ENCODE results near the gene UBAC2. TPM values are rescaled to one million over a fixed set of nuclear protein-coding genes. Genes with fewer than 3 reads are reported as not detected.

UBAC2 gene
- total RNA-seq, 4 donors from 2014 or later, result 51.0 to 71.5 (median 61.1) TPM

DNA sequence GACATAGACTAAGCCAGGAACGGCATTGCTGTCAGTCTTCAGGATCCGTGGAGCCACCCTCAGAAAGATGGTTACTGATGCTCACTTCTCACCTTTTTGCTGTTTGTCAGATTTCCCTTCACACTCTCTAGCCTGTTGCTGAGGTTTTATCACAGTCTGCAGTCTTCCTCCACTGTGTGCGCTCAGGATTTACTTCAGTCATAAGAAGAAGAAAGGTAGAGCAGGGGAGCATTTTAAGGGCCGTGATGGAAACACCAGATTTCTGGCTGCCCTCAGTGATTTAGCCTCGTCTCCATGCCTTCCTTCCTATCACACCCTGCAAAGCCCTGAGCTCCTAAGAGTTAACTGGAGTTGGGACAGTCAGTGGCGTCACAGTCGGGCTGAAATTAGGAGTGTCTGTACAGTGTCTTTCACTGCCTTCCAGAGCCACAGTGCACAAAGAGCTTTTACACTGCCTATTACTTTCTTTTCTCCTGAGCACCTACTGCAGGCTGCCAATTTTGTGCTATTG, 166.5 kb downstream of the UBAC2 start:
- TF ChIP-seq POLR2A (IDR thresholded peaks at IDR 0.05), result no peak
- TF ChIP-seq, protein P1, sequence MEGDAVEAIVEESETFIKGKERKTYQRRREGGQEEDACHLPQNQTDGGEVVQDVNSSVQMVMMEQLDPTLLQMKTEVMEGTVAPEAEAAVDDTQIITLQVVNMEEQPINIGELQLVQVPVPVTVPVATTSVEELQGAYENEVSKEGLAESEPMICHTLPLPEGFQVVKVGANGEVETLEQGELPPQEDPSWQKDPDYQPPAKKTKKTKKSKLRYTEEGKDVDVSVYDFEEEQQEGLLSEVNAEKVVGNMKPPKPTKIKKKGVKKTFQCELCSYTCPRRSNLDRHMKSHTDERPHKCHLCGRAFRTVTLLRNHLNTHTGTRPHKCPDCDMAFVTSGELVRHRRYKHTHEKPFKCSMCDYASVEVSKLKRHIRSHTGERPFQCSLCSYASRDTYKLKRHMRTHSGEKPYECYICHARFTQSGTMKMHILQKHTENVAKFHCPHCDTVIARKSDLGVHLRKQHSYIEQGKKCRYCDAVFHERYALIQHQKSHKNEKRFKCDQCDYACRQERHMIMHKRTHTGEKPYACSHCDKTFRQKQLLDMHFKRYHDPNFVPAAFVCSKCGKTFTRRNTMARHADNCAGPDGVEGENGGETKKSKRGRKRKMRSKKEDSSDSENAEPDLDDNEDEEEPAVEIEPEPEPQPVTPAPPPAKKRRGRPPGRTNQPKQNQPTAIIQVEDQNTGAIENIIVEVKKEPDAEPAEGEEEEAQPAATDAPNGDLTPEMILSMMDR (IDR thresholded peaks at IDR 0.05 in 4 of 5, conservative IDR thresholded peaks at IDR 0.05 in 1 of 5), result no peak
- Histone ChIP-seq H3K9me3 (no peaks in the 10 kb centered on the region), H3K27ac (no peak overlapping the region), H3K27me3 (no peaks in the 10 kb centered on the region), H3K36me3 (peaks cover 0 to 22% of the 10 kb centered on the region in 2 donors), H3K4me1 (peaks cover 9 to 15% of the 10 kb centered on the region in 2 donors), H3K4me3 (no peak overlapping the region)
- intact Hi-C loops (cut with DNase I; ENCODE audit: low total_unique reads), result loop anchor here (10.0 kb wide), 1 partner anchor 92 kb away; no protein-coding TSS in a partner anchor
- DNase-seq, result no peak
- in situ Hi-C loops (cut with MboI; ENCODE audit: low sequenced_read_pairs in 4 of 4), result no loop called here
- ATAC-seq, result no peak

DNA sequence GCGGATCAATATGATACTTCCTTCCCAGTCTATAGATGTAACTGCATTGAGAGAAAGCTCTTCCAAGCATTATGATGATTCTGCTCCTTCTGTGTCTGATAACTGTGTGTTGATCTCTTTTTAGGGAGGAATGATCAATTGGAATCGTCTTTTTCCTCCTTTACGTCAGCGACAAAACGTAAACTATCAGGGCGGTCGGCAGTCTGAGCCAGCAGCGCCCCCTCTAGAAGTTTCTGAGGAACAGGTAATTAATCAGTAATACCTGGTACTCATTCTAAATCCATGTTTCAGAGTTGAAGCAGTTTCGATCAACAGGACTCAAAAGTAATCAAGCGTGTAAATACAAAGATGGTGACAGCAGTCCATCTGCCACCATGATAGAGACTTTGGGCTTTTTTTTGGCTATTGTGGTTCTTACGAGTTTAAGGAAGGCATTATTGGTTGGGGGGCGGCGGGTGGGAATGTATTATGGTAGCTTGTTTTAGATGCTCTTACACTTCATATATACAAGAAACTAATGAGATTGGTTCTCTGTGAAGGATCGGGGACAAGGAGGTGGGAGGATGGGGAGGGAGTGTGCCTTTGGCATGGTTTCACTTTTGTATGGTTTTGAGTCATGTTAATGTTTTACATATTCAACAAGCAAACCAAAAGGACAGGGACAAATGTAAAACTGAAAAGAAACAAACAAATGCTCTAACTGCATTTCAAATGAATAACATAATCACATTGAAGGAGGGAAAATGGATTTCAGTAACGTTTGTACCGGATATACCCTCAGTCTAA, 167.2 kb downstream of the UBAC2 start:
- in situ Hi-C loops (cut with MboI; ENCODE audit: low sequenced_read_pairs in 4 of 4) (no loop called here), intact Hi-C loops (cut with DNase I; ENCODE audit: low total_unique reads) (loop anchor here (10.0 kb wide), 1 partner anchor 93 kb away; no protein-coding TSS in a partner anchor)
- H3K27me3 ChIP-seq, result no peaks in the 10 kb centered on the region
- H3K9me3 ChIP-seq, result no peaks in the 10 kb centered on the region
- ATAC-seq (no peak), DNase-seq (no peak)
- peaks cover 0 to 22% of the 10 kb centered on the region in 2 donors for H3K36me3 ChIP-seq
- H3K27ac ChIP-seq, result no peak overlapping the region
- H3K4me3 ChIP-seq, result no peak overlapping the region
- peaks cover 6 to 14% of the 10 kb centered on the region in 2 donors for H3K4me1 ChIP-seq
- TF ChIP-seq, protein P1 (IDR thresholded peaks at IDR 0.05 in 4 of 5, conservative IDR thresholded peaks at IDR 0.05 in 1 of 5), result no peak
- TF ChIP-seq POLR2A (IDR thresholded peaks at IDR 0.05), result no peak

DNA sequence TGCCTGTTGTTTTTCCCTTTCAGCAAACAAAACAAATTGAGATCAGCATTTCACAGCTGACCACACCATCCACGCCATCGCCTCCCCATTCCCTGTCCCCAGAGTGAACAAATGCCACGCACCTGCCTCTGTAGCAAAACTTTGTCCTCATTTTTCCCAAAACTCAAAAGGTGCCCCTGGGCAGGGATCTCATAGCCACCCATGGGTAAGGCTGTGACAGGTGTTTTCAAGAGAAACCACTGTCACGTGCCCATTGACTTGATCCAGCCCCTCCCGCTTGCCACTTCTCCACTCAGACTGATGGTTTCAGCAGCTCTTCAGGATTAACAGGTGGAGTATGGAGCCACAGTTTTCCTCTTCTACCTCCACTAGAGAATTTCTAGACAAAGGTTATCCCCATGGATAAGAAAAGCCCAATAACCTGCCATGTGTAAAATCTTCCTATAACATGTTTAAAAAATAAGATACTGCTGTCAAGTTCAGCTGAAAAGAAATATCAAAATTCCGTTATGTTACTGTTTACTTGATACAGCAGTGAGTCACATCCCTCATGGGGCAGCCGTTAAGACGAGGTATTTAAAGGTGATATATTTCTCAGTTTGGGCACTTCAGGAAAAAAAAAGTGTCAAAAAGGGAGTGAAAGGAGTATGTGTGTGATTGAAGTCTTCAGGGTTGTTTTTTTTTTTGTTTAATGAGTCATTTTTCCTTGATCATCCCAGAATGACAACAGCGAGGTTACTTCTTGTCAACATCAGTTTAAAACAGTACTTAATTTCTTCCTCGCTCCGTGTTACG, 170.0 kb downstream of the UBAC2 start:
- intact Hi-C loops (cut with DNase I; ENCODE audit: low total_unique reads), result no loop called here
- no peaks in the 10 kb centered on the region for H3K9me3 ChIP-seq
- DNase-seq (no peak), ATAC-seq (no peak)
- in situ Hi-C loops (cut with MboI; ENCODE audit: low sequenced_read_pairs in 4 of 4), result no loop called here
- H3K4me1 ChIP-seq, result no peaks in the 10 kb centered on the region
- H3K4me3 ChIP-seq, result no peak overlapping the region
- H3K27me3 ChIP-seq, result no peaks in the 10 kb centered on the region
- H3K27ac ChIP-seq, result no peak overlapping the region
- H3K36me3 ChIP-seq, result peaks cover 0 to 22% of the 10 kb centered on the region in 2 donors
- TF ChIP-seq, protein P1 (IDR thresholded peaks at IDR 0.05 in 4 of 5, conservative IDR thresholded peaks at IDR 0.05 in 1 of 5), result no peak
- TF ChIP-seq POLR2A (IDR thresholded peaks at IDR 0.05), result no peak

DNA sequence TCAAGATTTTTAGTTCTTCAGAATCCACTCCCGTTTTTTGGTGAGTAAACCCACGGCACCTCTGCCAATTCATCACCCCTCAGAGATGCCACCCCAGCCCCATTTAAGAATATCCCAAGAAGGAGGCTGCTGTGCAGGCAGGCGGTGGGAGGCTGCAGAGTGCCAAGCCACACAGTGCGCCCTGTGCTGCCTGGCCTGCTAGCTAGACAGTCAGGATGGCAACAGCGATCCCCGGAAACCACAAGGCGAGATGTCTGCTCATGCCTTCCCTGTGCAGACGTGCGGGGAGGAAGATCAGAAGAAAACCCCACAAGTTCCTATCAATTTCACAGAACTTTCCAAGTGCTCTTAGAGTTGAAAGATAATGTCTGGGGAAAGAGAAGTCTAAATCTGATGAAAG, 171.3 kb downstream of the UBAC2 start:
- Histone ChIP-seq H3K27ac (no peak overlapping the region), H3K36me3 (peaks cover 0 to 26% of the 10 kb centered on the region in 2 donors), H3K4me3 (no peak overlapping the region), H3K4me1 (no peaks in the 10 kb centered on the region), H3K9me3 (no peaks in the 10 kb centered on the region), H3K27me3 (no peaks in the 10 kb centered on the region)
- no peak for TF ChIP-seq POLR2A (IDR thresholded peaks at IDR 0.05)
- TF ChIP-seq, protein P1 (IDR thresholded peaks at IDR 0.05 in 4 of 5, conservative IDR thresholded peaks at IDR 0.05 in 1 of 5), result no peak
- in situ Hi-C loops (cut with MboI; ENCODE audit: low sequenced_read_pairs in 4 of 4), result no loop called here
- intact Hi-C loops (cut with DNase I; ENCODE audit: low total_unique reads), result no loop called here
- no peak for DNase-seq
- ATAC-seq, result no peak
